ENCODE results near the gene SYT10.
"Not testable (repeated sequence)": the region's sequence is repeated elsewhere in the genome, so short reads cannot be mapped to it uniquely, and the experiment has no call there.

Gene SYT10, protein sequence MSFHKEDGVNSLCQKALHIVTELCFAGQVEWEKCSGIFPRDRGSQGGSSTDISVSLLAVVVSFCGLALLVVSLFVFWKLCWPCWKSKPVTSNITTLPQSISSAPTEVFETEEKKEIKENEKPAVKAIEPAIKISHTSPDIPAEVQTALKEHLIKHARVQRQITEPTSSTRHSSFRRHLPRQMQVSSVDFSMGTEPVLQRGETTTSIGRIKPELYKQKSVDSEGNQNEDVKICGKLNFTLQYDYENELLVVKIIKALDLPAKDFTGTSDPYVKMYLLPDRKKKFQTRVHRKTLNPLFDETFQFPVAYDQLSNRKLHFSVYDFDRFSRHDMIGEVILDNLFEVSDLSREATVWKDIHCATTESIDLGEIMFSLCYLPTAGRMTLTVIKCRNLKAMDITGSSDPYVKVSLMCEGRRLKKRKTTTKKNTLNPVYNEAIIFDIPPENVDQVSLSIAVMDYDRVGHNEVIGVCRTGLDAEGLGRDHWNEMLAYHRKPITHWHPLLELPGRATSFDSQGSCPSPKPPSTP

DNA sequence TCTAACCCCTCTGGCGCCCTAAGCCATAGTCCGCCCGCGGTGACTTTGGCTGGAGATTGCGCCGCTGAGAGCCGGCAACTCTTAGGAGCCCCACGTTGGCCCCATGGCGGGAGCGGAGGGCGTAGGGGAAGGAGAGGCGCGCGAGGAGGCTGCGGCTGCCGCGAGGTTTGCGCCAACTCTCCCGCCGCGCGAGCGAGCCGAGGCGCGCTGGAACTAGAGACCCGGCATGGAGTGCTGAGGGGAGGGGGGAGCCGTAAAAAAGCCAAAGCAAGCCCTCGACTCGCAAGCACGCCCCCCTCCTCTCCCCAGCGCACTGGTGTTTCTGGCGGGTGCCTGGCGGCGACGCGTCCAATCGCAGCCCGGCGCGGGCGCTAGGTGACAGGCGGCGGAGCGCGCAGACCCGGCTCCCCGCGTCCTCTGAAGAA, at the start of gene SYT10:
Gene SYT10, minus strand, starts transcription at position 233 of the 425 bp plus-strand sequence. CDS start 297 bp downstream, outside the sequence.
- no peak for DNase-seq (ENCODE audit: low spot score)

DNA sequence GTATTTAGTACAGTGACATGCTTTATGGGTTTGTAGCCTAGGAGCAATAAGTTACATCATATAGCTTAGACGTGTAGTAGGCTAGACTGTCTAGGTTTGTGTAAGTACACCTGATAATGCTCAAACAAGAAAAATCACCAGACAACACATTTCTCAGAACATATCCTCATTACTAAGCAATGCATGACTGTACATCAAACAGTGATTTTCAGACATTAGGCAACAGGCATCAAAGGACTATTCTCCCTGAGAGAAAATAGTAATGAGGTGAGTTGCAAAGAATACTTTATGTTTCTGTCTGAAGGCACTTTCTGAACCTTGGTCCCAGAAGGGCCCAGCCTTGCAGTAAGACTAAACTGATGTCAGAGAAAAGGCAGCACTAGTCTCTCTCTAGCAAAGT, 48.4 kb upstream of the SYT10 start:
- DNase-seq (ENCODE audit: low spot score): no peak

- DNase-seq (ENCODE audit: low spot score): no peak
Measured at GRCh38 chr12:33486058-33486457, 46.4 kb upstream of the SYT10 start.

- no peak for DNase-seq (ENCODE audit: low spot score)
Measured at GRCh38 chr12:33484161-33484560, 44.5 kb upstream of the SYT10 start.

DNA sequence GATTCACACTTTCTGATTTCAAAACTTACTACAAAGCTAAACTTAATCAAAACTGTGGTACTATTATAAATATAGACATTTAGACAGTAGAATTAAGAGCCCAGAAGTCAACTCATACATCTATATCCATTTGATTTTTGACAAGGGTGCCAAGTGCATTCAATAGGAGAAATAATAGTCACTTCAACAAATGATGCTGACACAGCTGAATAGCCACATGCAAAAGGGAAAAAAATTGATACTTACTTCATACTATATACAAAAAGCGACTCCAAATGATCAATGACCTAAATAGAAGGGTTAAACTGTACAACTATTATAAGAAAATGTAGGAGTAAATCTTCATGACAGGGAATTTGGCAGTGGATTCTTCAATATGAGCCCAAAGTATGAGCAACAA, 40.7 kb upstream of the SYT10 start:
- no peak for DNase-seq (ENCODE audit: low spot score)

GRCh38 chr12:33476058-33476457, 36.4 kb upstream of the SYT10 start:
- no peak for DNase-seq (ENCODE audit: low spot score)

DNA sequence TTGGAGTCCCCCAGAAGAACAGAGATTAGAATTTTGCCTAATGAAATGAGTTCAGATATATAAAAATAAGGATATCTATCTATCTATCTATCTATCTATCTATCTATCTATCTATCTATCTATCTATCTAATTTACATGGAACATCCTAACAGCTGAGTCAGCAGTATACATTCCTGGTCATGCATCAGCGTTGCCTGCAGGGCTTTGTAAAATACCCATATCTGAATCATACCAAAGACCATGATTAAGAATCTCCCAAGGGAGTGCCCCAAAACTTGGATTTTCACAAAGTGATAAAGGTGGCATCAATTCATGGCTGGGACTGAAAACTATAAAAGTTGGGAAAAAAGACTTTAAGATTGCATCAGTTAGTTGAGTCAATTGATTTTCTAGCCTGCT, 32.7 kb upstream of the SYT10 start:
- DNase-seq (ENCODE audit: low spot score): no peak

DNA sequence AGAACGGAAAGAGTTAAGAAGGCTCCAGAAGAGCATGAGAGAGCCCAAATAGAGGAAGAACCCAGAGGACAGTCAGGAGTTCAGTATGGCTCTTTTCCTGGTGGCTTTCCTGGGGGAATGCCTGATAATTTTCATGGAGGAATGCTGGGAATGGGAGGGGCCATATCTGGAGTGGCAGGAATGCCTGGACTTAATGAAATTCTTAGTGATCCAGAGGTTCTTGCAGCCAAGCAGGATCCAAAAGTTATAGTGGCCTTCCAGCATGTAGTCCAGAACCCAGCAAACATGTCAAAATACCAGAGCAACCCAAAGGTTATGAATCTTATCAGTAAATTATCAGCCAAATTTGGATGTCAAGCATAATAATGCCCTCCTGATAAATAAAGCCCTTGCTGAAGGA, 15.5 kb upstream of the SYT10 start:
- DNase-seq (ENCODE audit: low spot score): no peak

DNA sequence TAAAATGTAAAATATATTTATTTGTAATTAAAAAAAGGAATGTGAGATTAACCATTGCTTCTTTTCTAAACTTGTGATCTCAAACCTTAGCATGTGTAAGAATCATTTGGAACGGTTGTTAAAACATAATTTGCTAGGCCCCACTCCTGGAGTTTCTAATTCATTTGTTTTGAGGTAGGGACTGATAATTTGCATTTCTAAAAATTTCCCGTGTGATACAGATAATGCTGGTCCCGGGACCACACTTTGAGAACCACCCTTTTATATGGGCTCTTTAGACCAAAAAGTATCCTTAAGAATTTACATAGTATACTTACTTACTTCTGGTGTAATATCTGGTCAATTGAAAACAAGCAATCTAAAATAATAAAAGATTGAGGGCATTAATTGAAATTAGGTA, 10.9 kb upstream of the SYT10 start:
- no peak for DNase-seq (ENCODE audit: low spot score)

GRCh38 chr12:33440477-33440876, 858 bp upstream of the SYT10 start:
- no peak for DNase-seq (ENCODE audit: low spot score)

- DNase-seq (ENCODE audit: low spot score): no peak
Measured at GRCh38 chr12:33438851-33439586, 600 bp downstream of the SYT10 start.

GRCh38 chr12:33438025-33438772, 1.4 kb downstream of the SYT10 start:
- no peak for DNase-seq (ENCODE audit: low spot score)

GRCh38 chr12:33437598-33437997, 2.0 kb downstream of the SYT10 start:
- DNase-seq (ENCODE audit: low spot score): no peak

DNA sequence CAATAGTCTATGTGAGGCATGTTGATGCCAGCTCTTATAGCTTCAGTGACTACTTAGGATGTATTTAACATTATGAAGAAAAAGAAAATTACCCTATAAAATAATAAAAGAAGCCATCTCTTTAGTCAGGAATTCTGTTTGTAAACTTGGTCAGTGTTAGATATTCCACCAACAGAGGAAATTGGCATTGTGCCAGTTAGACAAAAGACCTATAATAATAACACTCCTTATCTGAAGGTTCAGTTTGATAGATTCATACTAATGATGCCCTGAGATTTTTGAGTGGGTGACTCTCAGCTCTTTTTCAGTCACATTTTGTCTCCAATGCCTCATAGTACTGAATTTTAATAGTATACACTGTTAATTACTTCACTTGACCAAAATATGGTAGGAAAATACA, 6.6 kb downstream of the SYT10 start:
- no peak for DNase-seq (ENCODE audit: low spot score)

- no peak for DNase-seq (ENCODE audit: low spot score)
Measured at GRCh38 chr12:33431648-33432047, 8.0 kb downstream of the SYT10 start.

DNA sequence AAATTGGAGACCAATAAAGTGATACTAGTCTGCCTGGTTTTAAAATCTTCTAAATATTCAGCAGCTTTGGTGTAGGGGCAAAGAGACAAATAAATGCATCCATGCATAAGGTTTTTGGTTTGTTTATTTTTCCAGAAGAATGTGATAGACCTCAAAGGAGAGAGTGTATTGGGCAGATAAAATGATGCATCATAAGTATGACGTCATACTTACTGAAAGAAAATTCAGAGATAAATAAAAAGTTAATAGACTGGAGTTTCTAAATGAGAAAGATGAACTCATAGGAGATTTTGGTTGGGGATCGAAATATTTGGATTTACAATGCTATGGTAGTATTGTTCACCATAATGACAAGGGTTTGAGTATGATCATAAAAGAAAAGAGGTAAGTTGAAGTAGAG, 10.2 kb downstream of the SYT10 start:
- no peak for DNase-seq (ENCODE audit: low spot score)

DNA sequence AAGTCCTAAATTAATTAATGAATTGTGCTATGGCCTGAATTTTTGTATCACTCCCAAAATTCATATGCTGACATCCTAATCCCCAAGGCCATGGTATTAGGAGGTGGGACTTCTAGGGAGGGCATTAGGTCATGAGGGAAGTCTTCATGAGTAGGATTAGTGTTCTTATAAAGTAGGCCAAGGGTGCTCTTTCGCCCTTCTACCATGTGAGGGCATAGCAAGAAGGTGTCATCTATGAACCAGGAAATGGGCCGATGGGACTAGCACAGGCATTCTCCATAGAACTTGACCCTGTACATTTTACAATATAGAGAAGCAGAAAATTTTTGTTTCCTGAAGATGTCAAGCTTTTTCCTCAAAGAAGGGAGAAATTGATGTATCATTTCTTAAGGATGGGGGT, 12.5 kb downstream of the SYT10 start:
- no peak for DNase-seq (ENCODE audit: low spot score)

DNA sequence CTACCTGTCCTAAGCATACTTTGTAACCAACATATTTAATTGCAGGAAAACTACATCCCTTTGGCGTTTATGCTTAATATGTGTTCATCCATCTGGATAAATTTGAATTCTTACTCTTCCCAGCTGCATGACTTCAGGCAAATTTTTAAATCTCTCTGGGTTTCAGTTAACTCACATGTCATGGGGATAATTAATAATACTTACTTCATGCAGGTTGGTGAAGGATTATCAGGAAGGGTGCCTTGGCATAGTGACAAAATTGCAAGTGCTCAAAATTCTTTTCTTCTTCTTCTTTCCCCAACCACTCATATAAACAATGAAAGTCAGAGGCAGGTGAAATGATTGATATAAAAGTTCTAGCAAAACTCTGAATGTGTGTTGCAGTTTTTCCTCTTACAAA, 15.9 kb downstream of the SYT10 start:
- no peak for DNase-seq (ENCODE audit: low spot score)

DNA sequence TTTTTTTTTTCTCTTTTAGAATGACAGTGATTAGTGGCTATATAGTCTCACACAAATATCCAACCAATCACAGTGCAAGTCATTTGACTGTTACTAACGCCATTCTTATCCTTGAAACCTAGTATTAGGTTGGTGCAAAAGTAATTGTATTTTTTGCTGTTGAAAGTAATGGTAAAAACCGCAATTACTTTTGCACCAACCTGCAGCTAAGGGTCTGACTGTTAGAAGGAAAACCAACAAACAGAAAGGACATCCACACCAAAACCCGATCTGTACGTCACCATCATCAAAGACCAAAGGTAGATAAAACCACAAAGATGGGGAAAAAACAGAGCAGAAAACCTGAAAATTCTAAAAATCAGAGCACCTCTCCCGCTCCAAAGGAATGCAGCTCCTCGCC, 27.2 kb downstream of the SYT10 start:
- DNase-seq (ENCODE audit: low spot score): not testable (repeated sequence)

DNA sequence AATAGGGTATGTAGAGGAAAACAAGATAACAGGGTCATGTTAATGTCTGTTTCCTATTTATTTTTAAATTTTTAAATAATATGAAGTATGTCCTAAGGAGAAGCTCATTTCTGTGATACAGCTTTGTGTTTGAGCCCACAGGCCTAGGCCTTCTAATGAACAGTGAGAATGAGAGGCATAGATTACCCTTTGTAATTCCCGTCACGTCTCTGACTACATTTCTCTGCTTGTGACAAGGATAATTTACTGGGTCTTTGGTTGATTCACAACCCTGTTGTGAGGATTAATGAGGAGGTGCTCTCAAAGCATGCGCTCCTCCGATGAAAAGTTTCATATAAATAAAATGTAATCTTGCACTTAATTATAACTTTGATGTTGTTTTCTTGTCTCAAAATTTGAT, 56.1 kb downstream of the SYT10 start:
- no peak for DNase-seq (ENCODE audit: low spot score)

GRCh38 chr12:33376153-33376552, 63.5 kb downstream of the SYT10 start:
- DNase-seq (ENCODE audit: low spot score): no peak

GRCh38 chr12:33370318-33370717, 69.3 kb downstream of the SYT10 start:
- DNase-seq (ENCODE audit: low spot score): no peak

GRCh38 chr12:33357181-33357580, 82.4 kb downstream of the SYT10 start:
- DNase-seq (ENCODE audit: low spot score): no peak

All from CD4-positive, alpha-beta T cell treated with Interleukin-2 at 100 ng/mL for 4 hours (primary cell).